PC-3 (cell line): ENCODE measurements around the gene ANKRD40. TPM values are rescaled to one million over a fixed set of nuclear protein-coding genes. Genes with fewer than 3 reads are reported as not detected.
A peak's percentile ranks its signal among the peaks of the same experiment; 100 is the strongest.

Source experiments
- ATAC-seq: fragments of 200-7000 bp; cut with Tn5 transposase; 2 replicates; pipeline ENCODE4 v1.9.1; 2020; ENCODE audit warnings: mild to moderate bottlenecking, moderate library complexity
- BruUV-seq: library from RNA; stranded (reverse); fragments of 400-500 nt; replicated peaks from 2 replicates; lab custom pipeline; 2021; lab: Mats Ljungman, UMichigan
- CTCF ChIA-PET: fragments of 300-600 bp; sonication (Branson Sonifier 250); formaldehyde crosslinking; loops from one replicate; lab custom pipeline; 2022; ENCODE audit warnings: antibody characterized with exemption; lab: Charles Lee
- POLR2A ChIA-PET: fragments of 300-600 bp; sonication (Branson Sonifier 250); formaldehyde crosslinking; loops from one replicate; lab custom pipeline; 2022; ENCODE audit warnings: antibody characterized with exemption; ENCODE audit not compliant: unreplicated experiment; lab: Charles Lee
- DNase-seq: peaks from one replicate; pipeline ENCODE4 v3.0.0-alpha.2; 2015
- H2AFZ ChIP-seq: fragments of 300-600 bp; sonication (generic); 2 replicates; pipeline ENCODE4 v1.6.0; 2016; ENCODE audit warnings: antibody characterized with exemption, low read length
- H3F3A ChIP-seq: fragments of 300-600 bp; sonication (generic); one replicate; pipeline ENCODE4 v1.6.0; 2017; ENCODE audit warnings: antibody characterized with exemption, low read length, control low read depth, mild to moderate bottlenecking; ENCODE audit not compliant: unreplicated experiment
- H3K27ac ChIP-seq: fragments of 300-600 bp; sonication (generic); 2 replicates; pipeline ENCODE4 v1.5.1; 2016; ENCODE audit warnings: mild to moderate bottlenecking, low read length
- H3K27me3 ChIP-seq: fragments of 300-600 bp; sonication (generic); 2 replicates; pipeline ENCODE4 v1.6.1; 2016; ENCODE audit warnings: low read length, mixed read lengths
- H3K36me3 ChIP-seq: fragments of 300-600 bp; sonication (generic); 2 replicates; pipeline ENCODE4 v1.6.1; 2016; ENCODE audit warnings: low read depth, mixed run types, low read length, mixed read lengths
- H3K4me1 ChIP-seq: fragments of 300-600 bp; sonication (generic); 2 replicates; pipeline ENCODE4 v1.5.1; 2016; ENCODE audit warnings: low read length; ENCODE audit not compliant: insufficient read depth
- H3K4me2 ChIP-seq: fragments of 300-600 bp; sonication (generic); 2 replicates; pipeline ENCODE4 v1.6.0; 2016; ENCODE audit warnings: low read length
- H3K4me3 ChIP-seq: fragments of 300-600 bp; sonication (generic); 2 replicates; pipeline ENCODE4 v1.5.1; 2016; ENCODE audit warnings: mild to moderate bottlenecking, low read length, mixed read lengths
- H3K79me2 ChIP-seq: fragments of 300-600 bp; sonication (generic); 2 replicates; pipeline ENCODE4 v1.6.1; 2017; ENCODE audit warnings: low read length, mixed read lengths
- H3K9ac ChIP-seq: fragments of 300-600 bp; sonication (generic); 2 replicates; pipeline ENCODE4 v1.6.0; 2016; ENCODE audit warnings: mild to moderate bottlenecking, low read length
- H3K9me2 ChIP-seq: fragments of 300-600 bp; sonication (generic); replicated peaks from 2 replicates; pipeline ENCODE4 v1.6.1; 2016; ENCODE audit warnings: mixed run types, low read length, mixed read lengths
- H3K9me3 ChIP-seq: fragments of 300-600 bp; sonication (generic); 2 replicates; pipeline ENCODE4 v1.6.1; 2016; ENCODE audit warnings: low read length, mixed read lengths
- H4K20me1 ChIP-seq: fragments of 300-600 bp; sonication (generic); 2 replicates; pipeline ENCODE4 v1.6.1; 2016; ENCODE audit warnings: low read length, mixed read lengths
- EZH2 ChIP-seq: fragments of 300-600 bp; sonication (generic); IDR thresholded peaks from one replicate; pipeline ENCODE4 v1.6.1; 2017; ENCODE audit warnings: antibody characterized with exemption, mild to moderate bottlenecking, low read length; ENCODE audit not compliant: unreplicated experiment
- EZH2phosphoT487 ChIP-seq: fragments of 300-600 bp; sonication (generic); IDR thresholded peaks from 2 replicates; pipeline ENCODE4 v1.6.1; 2018; ENCODE audit warnings: mild to moderate bottlenecking, antibody characterized with exemption, low read length, borderline replicate concordance
- intact Hi-C: fragments of 100-400 bp; cut with micrococcal nuclease; formaldehyde crosslinking; loops from 2 replicates; pipeline ENCODE4 v1.9.0; 2023
- total RNA-seq: library from RNA; depleted of rRNA; stranded (reverse); fragments of >200 nt; gene quantifications from 2 replicates; pipeline ENCODE4 v1.2.3, GENCODE V29; 2014
- TF ChIP-seq, protein P1 (sequence below): fragments of 300-600 bp; sonication (generic); conservative IDR thresholded peaks from 2 replicates; pipeline ENCODE4 v1.5.1; 2017; ENCODE audit warnings: antibody characterized with exemption, low read depth, mild to moderate bottlenecking, low read length

The ANKRD40 gene
- total RNA-seq, 1 experiment from 2014 or later = 44.2 TPM

DNA sequence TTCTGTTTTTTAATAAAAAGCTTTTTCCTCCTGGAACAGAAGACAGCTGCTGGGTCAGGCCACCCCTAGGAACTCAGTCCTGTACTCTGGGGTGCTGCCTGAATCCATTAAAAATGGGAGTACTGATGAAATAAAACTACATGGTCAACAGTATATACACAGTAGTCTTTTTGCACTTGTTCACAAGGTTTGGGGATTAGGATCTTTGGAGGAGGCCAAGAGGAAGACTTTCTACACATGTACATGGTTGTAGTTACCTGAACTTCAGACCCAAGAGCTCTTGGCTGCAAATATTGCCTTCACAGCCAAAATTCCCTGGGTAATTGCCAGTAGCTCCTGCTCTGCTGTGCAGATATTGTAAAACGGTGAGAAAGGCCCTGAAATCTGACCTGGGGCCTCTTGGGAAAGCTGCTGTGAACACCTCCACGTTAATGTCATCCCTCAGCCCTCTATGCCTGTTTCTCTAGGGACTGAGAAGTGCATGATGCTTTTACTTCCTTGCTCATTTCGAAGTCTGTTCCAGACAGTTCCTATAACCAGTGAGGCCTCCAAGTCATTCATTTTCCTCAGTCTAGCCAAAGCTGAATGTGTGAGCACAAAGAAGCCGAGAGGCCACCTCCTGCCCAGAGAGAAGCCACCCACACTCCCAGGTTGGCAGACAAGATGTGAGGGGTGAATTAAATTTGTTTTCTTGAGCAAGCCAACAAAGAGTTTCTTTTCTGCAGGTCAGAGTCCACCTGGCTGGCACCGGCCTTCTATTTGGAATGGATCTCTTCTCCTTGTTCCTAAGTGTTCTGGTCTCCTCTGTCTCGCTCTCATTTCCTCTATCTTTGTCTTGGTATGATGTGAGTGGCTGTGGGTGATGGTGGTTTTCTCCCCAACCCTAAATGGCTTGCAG, 15.9 kb downstream of the ANKRD40 start:
- intact Hi-C loops = no loop called here
- TF ChIP-seq, protein P1, sequence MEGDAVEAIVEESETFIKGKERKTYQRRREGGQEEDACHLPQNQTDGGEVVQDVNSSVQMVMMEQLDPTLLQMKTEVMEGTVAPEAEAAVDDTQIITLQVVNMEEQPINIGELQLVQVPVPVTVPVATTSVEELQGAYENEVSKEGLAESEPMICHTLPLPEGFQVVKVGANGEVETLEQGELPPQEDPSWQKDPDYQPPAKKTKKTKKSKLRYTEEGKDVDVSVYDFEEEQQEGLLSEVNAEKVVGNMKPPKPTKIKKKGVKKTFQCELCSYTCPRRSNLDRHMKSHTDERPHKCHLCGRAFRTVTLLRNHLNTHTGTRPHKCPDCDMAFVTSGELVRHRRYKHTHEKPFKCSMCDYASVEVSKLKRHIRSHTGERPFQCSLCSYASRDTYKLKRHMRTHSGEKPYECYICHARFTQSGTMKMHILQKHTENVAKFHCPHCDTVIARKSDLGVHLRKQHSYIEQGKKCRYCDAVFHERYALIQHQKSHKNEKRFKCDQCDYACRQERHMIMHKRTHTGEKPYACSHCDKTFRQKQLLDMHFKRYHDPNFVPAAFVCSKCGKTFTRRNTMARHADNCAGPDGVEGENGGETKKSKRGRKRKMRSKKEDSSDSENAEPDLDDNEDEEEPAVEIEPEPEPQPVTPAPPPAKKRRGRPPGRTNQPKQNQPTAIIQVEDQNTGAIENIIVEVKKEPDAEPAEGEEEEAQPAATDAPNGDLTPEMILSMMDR = no peak
- TF ChIP-seq EZH2 = no peak
- no peak for TF ChIP-seq EZH2phosphoT487
- peak overlapping the region; percentile 50; the same call in 1 of the 2 replicates for H3K4me3 ChIP-seq
- ChIA-PET CTCF (interaction anchor here (1.0 to 1.5 kb wide), 2 partner anchors 30 to 66 kb away, joined by 5 read pairs; no protein-coding TSS in a partner anchor), POLR2A (interaction anchor here (0.6 to 1.4 kb wide), 2 partner anchors 61 to 62 kb away, joined by 6 to 8 read pairs; no protein-coding TSS in a partner anchor)
- no peaks in the 10 kb centered on the region for H4K20me1 ChIP-seq
- H3K79me2 ChIP-seq = peaks cover 13% of the 10 kb centered on the region
- peaks cover 86% of the 10 kb centered on the region for H3K4me1 ChIP-seq
- peak overlapping the region; percentile 82 for H3K4me2 ChIP-seq
- H2AFZ ChIP-seq = no peak overlapping the region
- no peaks in the 10 kb centered on the region for H3K9me2 ChIP-seq
- H3F3A ChIP-seq = peaks cover 17% of the 10 kb centered on the region
- DNase-seq (peak; percentile 37), ATAC-seq (no peak)
- H3K27me3 ChIP-seq = no peaks in the 10 kb centered on the region
- no peaks in the 10 kb centered on the region for H3K9me3 ChIP-seq
- H3K9ac ChIP-seq = peak overlapping the region; percentile 51; the same call in 1 of the 2 replicates
- no TSS peak for BruUV-seq
- peak overlapping the region; percentile 86 for H3K27ac ChIP-seq
- peaks cover 22% of the 10 kb centered on the region for H3K36me3 ChIP-seq

DNA sequence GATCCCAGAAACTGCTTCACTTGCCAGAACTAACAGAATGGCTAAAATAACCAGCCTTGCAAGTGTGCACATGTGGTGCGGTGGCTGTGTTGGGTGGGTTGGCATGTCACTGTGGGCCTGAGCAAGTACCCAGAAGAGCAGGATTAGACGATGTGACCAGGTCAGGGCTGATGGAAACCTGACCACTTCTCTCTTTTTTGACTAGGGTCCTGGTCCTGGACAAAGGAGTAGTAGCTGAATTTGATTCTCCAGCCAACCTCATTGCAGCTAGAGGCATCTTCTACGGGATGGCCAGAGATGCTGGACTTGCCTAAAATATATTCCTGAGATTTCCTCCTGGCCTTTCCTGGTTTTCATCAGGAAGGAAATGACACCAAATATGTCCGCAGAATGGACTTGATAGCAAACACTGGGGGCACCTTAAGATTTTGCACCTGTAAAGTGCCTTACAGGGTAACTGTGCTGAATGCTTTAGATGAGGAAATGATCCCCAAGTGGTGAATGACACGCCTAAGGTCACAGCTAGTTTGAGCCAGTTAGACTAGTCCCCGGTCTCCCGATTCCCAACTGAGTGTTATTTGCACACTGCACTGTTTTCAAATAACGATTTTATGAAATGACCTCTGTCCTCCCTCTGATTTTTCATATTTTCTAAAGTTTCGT, 16.7 kb downstream of the ANKRD40 start:
- H3K36me3 ChIP-seq = peaks cover 14% of the 10 kb centered on the region

More for the DNA sequence above, 16.7 kb downstream of the ANKRD40 start:
- TF ChIP-seq EZH2phosphoT487 (no peak), EZH2 (no peak)
- TF ChIP-seq, protein P1 = no peak
- Histone ChIP-seq H3K4me2 (peak overlapping the region; percentile 82), H2AFZ (no peak overlapping the region), H3K9me3 (no peaks in the 10 kb centered on the region), H3K27ac (peak overlapping the region; percentile 86), H3K9ac (no peak overlapping the region), H3K9me2 (no peaks in the 10 kb centered on the region), H3K4me1 (peaks cover 86% of the 10 kb centered on the region), H3K4me3 (no peak overlapping the region), H3K79me2 (peaks cover 7% of the 10 kb centered on the region), H3F3A (peaks cover 17% of the 10 kb centered on the region), H4K20me1 (no peaks in the 10 kb centered on the region), H3K27me3 (no peaks in the 10 kb centered on the region)
- CTCF ChIA-PET = no interaction called here
- intact Hi-C loops = no loop called here
- DNase-seq (no peak), ATAC-seq (no peak)
- no TSS peak for BruUV-seq
- POLR2A ChIA-PET = interaction anchor here (0.6 kb wide), 1 partner anchor 61 kb away, joined by 6 read pairs; no protein-coding TSS in a partner anchor
